Astrocyte (in vitro differentiated cells and primary cell): ENCODE measurements around the gene ZMYND8. TPM values are rescaled to one million over a fixed set of nuclear protein-coding genes. Genes with fewer than 3 reads are reported as not detected.
"Not testable (repeated sequence)": the region's sequence is repeated elsewhere in the genome, so short reads cannot be mapped to it uniquely, and the experiment has no call there.

Experiments
- DNase-seq: peaks from one replicate; pipeline ENCODE4 v3.0.0-alpha.2; 2010; ENCODE audit warnings: low read depth
- FAIRE-seq: peaks from 2 replicates; lab custom pipeline; 2011; peaks lifted over from hg19 to GRCh38; lab: Jason Lieb, UNC
- H2AFZ ChIP-seq: 2 replicates; pipeline ENCODE4 v1.6.0; 2012; ENCODE audit warnings: low read depth, low read length, inconsistent platforms
- H3K27ac ChIP-seq: 2 replicates; pipeline ENCODE4 v1.5.1; 2011; ENCODE audit warnings: low read depth, low read length, inconsistent platforms
- H3K27me3 ChIP-seq: 2 replicates; pipeline ENCODE4 v1.6.0; 2011; ENCODE audit warnings: low read length, inconsistent platforms; ENCODE audit not compliant: insufficient read depth
- H3K36me3 ChIP-seq: 2 replicates; pipeline ENCODE4 v1.5.1; 2011; ENCODE audit warnings: low read length, inconsistent platforms; ENCODE audit not compliant: insufficient read depth
- H3K4me1 ChIP-seq: 2 replicates; pipeline ENCODE4 v1.5.1; 2011; ENCODE audit warnings: low read length, inconsistent platforms; ENCODE audit not compliant: insufficient read depth
- H3K4me2 ChIP-seq: 2 replicates; pipeline ENCODE4 v1.6.0; 2012; ENCODE audit warnings: low read length, inconsistent platforms
- H3K4me3 ChIP-seq: 2 replicates; pipeline ENCODE4 v1.5.1; 2011; ENCODE audit warnings: low read depth, mild to moderate bottlenecking, low read length, inconsistent platforms; ENCODE audit not compliant: insufficient read depth
- H3K79me2 ChIP-seq: 2 replicates; pipeline ENCODE4 v1.6.0; 2012; ENCODE audit warnings: mild to moderate bottlenecking, low read length, inconsistent platforms; ENCODE audit not compliant: insufficient read depth
- H3K9ac ChIP-seq: 2 replicates; pipeline ENCODE4 v1.6.0; 2012; ENCODE audit warnings: mild to moderate bottlenecking, low read length, inconsistent platforms
- H3K9me3 ChIP-seq: 2 replicates; pipeline ENCODE4 v1.5.1; 2012; ENCODE audit warnings: low read depth, mild to moderate bottlenecking, low read length, inconsistent platforms; ENCODE audit not compliant: insufficient read depth
- H4K20me1 ChIP-seq: 2 replicates; pipeline ENCODE4 v1.6.0; 2012; ENCODE audit warnings: low read length, inconsistent platforms; ENCODE audit not compliant: insufficient read depth
- H3K27ac Mint-ChIP-seq: one replicate; pipeline ENCODE4 v1.8.0; 2021; ENCODE audit warnings: mild to moderate bottlenecking, mixed read lengths; ENCODE audit not compliant: unreplicated experiment
- H3K27me3 Mint-ChIP-seq: one replicate; pipeline ENCODE4 v1.8.0; 2021; ENCODE audit warnings: low read depth, mixed read lengths; ENCODE audit not compliant: unreplicated experiment
- H3K36me3 Mint-ChIP-seq: one replicate; pipeline ENCODE4 v1.8.0; 2021; ENCODE audit warnings: low read depth, mixed read lengths; ENCODE audit not compliant: unreplicated experiment
- H3K4me1 Mint-ChIP-seq: one replicate; pipeline ENCODE4 v1.8.0; 2021; ENCODE audit warnings: low read depth, mixed read lengths; ENCODE audit not compliant: unreplicated experiment
- H3K4me3 Mint-ChIP-seq: one replicate; pipeline ENCODE4 v1.8.0; 2021; ENCODE audit warnings: mild to moderate bottlenecking, moderate library complexity, mixed read lengths; ENCODE audit not compliant: unreplicated experiment
- H3K9me3 Mint-ChIP-seq: one replicate; pipeline ENCODE4 v1.8.0; 2021; ENCODE audit warnings: mild to moderate bottlenecking, mixed read lengths; ENCODE audit not compliant: unreplicated experiment
- EZH2 ChIP-seq: IDR thresholded peaks from 2 replicates; pipeline ENCODE4 v1.6.1; 2012; ENCODE audit warnings: mild to moderate bottlenecking, low read length, inconsistent platforms; ENCODE audit not compliant: insufficient read depth
- total RNA-seq: library from RNA; stranded (reverse); gene quantifications from 2 replicates; pipeline ENCODE4 v1.2.1, GENCODE V29; 2021
- TF ChIP-seq, protein P1 (sequence below): IDR thresholded peaks from 2 replicates; pipeline ENCODE4 v1.5.1; 2011; ENCODE audit warnings: low read depth, mild to moderate bottlenecking, inconsistent platforms, low read length, moderate library complexity; ENCODE audit not compliant: insufficient read depth

ZMYND8 gene
- total RNA-seq, 1 donor from 2014 or later: 45.8 TPM

DNA sequence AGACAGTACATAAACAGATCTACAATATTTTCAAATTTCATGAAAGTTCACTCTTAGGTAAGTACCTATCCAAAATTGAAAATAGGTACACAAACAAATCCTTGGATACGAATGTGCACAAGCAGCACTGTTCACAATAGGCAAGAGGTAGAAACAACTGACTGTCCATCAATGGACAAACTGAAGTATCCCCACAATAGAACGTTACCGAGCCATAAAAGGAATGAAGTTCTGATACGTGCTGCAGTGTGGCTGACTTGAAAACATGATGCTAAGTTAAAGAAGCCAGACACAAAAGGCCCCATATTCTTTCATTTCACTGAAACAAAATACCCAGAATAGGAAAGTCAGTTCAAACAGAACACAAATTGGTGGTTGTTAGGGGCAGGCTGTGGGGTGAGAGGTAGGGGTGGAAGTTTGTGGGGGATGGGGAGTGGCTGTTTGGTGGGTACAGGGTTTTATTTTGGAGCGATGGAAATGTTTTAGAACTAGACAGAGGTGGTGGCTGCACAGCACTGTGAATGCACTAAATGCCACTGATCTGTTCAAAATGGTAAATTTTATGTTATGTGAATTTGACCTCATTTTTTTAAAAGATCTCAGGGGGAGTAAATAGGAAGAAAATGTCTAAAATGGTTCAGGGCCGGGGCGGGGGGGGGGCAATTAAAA, 89.5 kb downstream of the ZMYND8 start:
- no peak overlapping the region for H2AFZ ChIP-seq
- H3K4me1 Mint-ChIP-seq: no peaks in the 10 kb centered on the region
- no peak overlapping the region for H3K4me3 Mint-ChIP-seq
- no peaks in the 10 kb centered on the region for H3K27me3 Mint-ChIP-seq
- no peak overlapping the region for H3K9ac ChIP-seq
- H3K9me3 ChIP-seq: no peaks in the 10 kb centered on the region
- H3K4me3 ChIP-seq: no peak overlapping the region
- FAIRE-seq: no peak
- H3K27ac Mint-ChIP-seq: no peak overlapping the region
- no peak overlapping the region for H3K4me2 ChIP-seq
- peaks cover 37% of the 10 kb centered on the region for H3K79me2 ChIP-seq
- H3K9me3 Mint-ChIP-seq: no peaks in the 10 kb centered on the region
- H3K27me3 ChIP-seq: no peaks in the 10 kb centered on the region
- no peaks in the 10 kb centered on the region for H3K4me1 ChIP-seq
- H4K20me1 ChIP-seq: no peaks in the 10 kb centered on the region
- no peak overlapping the region for H3K27ac ChIP-seq
- H3K36me3 ChIP-seq: peaks cover 13% of the 10 kb centered on the region
- TF ChIP-seq, protein P1, sequence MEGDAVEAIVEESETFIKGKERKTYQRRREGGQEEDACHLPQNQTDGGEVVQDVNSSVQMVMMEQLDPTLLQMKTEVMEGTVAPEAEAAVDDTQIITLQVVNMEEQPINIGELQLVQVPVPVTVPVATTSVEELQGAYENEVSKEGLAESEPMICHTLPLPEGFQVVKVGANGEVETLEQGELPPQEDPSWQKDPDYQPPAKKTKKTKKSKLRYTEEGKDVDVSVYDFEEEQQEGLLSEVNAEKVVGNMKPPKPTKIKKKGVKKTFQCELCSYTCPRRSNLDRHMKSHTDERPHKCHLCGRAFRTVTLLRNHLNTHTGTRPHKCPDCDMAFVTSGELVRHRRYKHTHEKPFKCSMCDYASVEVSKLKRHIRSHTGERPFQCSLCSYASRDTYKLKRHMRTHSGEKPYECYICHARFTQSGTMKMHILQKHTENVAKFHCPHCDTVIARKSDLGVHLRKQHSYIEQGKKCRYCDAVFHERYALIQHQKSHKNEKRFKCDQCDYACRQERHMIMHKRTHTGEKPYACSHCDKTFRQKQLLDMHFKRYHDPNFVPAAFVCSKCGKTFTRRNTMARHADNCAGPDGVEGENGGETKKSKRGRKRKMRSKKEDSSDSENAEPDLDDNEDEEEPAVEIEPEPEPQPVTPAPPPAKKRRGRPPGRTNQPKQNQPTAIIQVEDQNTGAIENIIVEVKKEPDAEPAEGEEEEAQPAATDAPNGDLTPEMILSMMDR: no peak
- TF ChIP-seq EZH2: no peak
- no peak for DNase-seq
- H3K36me3 Mint-ChIP-seq: peaks cover 5% of the 10 kb centered on the region

DNA sequence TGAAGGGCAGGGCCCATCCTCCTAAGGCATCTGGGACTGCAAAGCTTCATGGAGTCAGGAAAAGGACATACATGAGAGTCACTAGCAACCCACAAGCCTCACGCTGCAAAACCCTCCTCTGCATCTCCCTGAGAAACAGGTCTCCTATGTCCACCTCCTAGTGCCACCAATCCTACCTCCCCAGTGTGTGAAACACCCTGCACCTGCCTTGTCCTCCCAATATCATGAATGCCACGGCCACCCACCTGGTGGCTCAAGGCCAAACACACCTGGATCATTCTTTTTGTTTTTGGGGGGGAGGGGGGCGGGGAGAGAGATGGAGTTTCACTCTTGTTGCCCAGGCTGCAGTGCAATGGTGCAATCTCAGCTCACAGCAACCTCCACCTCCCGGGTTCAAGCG, 90.5 kb downstream of the ZMYND8 start:
- DNase-seq: no peak
- Mint-ChIP-seq H3K4me3 (no peak overlapping the region), H3K36me3 (peaks cover 12% of the 10 kb centered on the region), H3K4me1 (no peaks in the 10 kb centered on the region), H3K27me3 (no peaks in the 10 kb centered on the region), H3K9me3 (no peaks in the 10 kb centered on the region), H3K27ac (no peak overlapping the region)
- Histone ChIP-seq H3K9ac (no peak overlapping the region), H3K36me3 (peaks cover 12% of the 10 kb centered on the region), H3K4me3 (no peak overlapping the region), H3K27me3 (no peaks in the 10 kb centered on the region), H2AFZ (no peak overlapping the region), H3K4me2 (no peak overlapping the region), H3K9me3 (no peaks in the 10 kb centered on the region), H3K27ac (no peak overlapping the region), H3K4me1 (no peaks in the 10 kb centered on the region), H4K20me1 (no peaks in the 10 kb centered on the region), H3K79me2 (peaks cover 30% of the 10 kb centered on the region)
- TF ChIP-seq, protein P1: no peak
- no peak for TF ChIP-seq EZH2
- no peak for FAIRE-seq

DNA sequence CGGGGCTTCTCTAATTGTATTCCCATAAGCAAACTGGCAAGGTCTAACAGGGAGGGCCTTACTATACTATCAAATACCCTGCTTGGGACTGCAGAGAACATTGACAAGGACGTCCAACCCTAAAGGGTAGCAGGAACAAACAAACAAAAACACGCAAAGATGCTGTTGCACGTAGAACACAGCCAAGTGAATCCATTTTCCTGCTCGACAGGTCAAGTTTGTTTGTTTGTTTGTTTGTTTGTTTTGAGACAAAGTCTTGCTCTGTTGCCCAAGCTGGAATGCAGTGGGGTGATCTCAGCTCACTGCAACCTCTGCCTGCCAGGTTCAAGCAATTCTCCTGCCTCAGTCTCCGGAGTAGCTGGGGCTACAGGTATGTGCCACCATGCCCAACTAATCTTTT, 91.3 kb downstream of the ZMYND8 start:
- TF ChIP-seq EZH2: no peak
- TF ChIP-seq, protein P1: no peak
- H3K79me2 ChIP-seq: peaks cover 29% of the 10 kb centered on the region
- H3K27ac ChIP-seq: no peak overlapping the region
- peaks cover 16% of the 10 kb centered on the region for H3K36me3 ChIP-seq
- no peaks in the 10 kb centered on the region for H3K27me3 Mint-ChIP-seq
- H2AFZ ChIP-seq: no peak overlapping the region
- no peaks in the 10 kb centered on the region for H3K9me3 ChIP-seq
- H3K4me3 Mint-ChIP-seq: no peak overlapping the region
- H3K27ac Mint-ChIP-seq: no peak overlapping the region
- peaks cover 16% of the 10 kb centered on the region for H3K36me3 Mint-ChIP-seq
- no peak overlapping the region for H3K4me2 ChIP-seq
- DNase-seq: no peak
- no peaks in the 10 kb centered on the region for H3K27me3 ChIP-seq
- no peaks in the 10 kb centered on the region for H3K4me1 ChIP-seq
- H3K9me3 Mint-ChIP-seq: no peaks in the 10 kb centered on the region
- H4K20me1 ChIP-seq: no peaks in the 10 kb centered on the region
- no peak overlapping the region for H3K4me3 ChIP-seq
- no peaks in the 10 kb centered on the region for H3K4me1 Mint-ChIP-seq
- no peak overlapping the region for H3K9ac ChIP-seq
- FAIRE-seq: no peak

DNA sequence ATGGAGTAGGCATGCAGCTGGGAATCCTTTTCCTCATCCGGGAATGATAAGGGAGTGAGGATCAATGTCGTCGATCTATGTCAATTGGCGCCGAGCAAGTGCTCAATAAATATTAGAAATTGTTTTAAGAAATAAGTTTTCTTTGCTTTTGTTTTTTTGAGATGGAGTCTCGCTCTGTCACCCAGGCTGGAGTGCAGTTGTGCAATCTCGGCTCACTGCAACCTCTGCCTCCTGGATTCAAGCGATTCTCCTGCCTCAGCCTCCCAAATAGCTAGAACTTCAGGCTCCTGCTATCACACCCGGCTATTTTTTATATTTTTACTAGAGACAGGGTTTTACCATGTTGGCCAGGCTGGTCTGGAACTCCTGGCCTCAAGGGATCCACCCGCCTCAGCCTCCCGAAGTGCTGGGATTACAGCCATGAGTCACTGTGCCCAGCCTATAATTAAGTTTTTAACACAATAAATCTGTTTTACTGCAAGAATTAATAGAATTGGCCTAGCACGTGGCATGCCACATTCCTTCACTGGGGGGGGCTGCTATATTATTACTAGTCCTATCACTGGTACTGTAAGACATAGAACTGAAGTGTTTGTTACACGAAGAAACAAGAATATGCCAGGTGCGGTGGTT, 92.2 kb downstream of the ZMYND8 start:
- H3K27me3 Mint-ChIP-seq, H2AFZ ChIP-seq, FAIRE-seq, H3K27ac Mint-ChIP-seq, H3K4me2 ChIP-seq, H3K9ac ChIP-seq, DNase-seq, H3K27me3 ChIP-seq, H3K4me1 ChIP-seq, H3K27ac ChIP-seq, H3K4me3 Mint-ChIP-seq, H3K4me1 Mint-ChIP-seq, H4K20me1 ChIP-seq, H3K9me3 Mint-ChIP-seq, H3K4me3 ChIP-seq, H3K9me3 ChIP-seq: not testable (repeated sequence)
- H3K79me2 ChIP-seq: peaks cover 31% of the 10 kb centered on the region
- peaks cover 22% of the 10 kb centered on the region for H3K36me3 Mint-ChIP-seq
- peaks cover 16% of the 10 kb centered on the region for H3K36me3 ChIP-seq
